CD8-positive, alpha-beta memory T cell (primary cell): ENCODE results near the gene CPSF3. TPM values are rescaled to one million over a fixed set of nuclear protein-coding genes. Genes with fewer than 3 reads are reported as not detected.

ENCODE experiments used
- CTCF ChIA-PET: fragments of 350-600 bp; sonication (Branson Sonifier 250); formaldehyde crosslinking; loops from one replicate; lab custom pipeline; 2021; ENCODE audit warnings: antibody characterized with exemption; lab: Charles Lee
- POLR2A ChIA-PET: fragments of 350-600 bp; sonication (Branson Sonifier 250); formaldehyde crosslinking; loops from one replicate; lab custom pipeline; 2021; ENCODE audit warnings: antibody characterized with exemption; lab: Charles Lee
- DNase-seq, 5 donors: peaks; one replicate each; pipeline versions ENCODE4 v3.0.0 to v3.0.0-alpha.2; 2020 to 2022; ENCODE audit warnings: mixed read lengths in 1 of 5
- H3K27ac ChIP-seq: one replicate; pipeline ENCODE4 v1.7.0; 2013; ENCODE audit warnings: low read depth, mild to moderate bottlenecking, low read length, moderate library complexity
- H3K27me3 ChIP-seq: 2 replicates; pipeline ENCODE4 v1.7.0; 2013; ENCODE audit warnings: low read length, mild to moderate bottlenecking; ENCODE audit not compliant: insufficient read depth, poor library complexity, severe bottlenecking
- H3K36me3 ChIP-seq: 2 replicates; pipeline ENCODE4 v1.7.0; 2013; ENCODE audit warnings: mild to moderate bottlenecking, low read length, moderate library complexity; ENCODE audit not compliant: insufficient read depth
- H3K4me1 ChIP-seq: 2 replicates; pipeline ENCODE4 v1.7.0; 2013; ENCODE audit warnings: mild to moderate bottlenecking, low read length, moderate library complexity; ENCODE audit not compliant: insufficient read depth
- H3K4me3 ChIP-seq: 2 replicates; pipeline ENCODE4 v1.7.0; 2013; ENCODE audit warnings: mild to moderate bottlenecking, low read length
- H3K9me3 ChIP-seq: 2 replicates; pipeline ENCODE4 v1.7.0; 2013; ENCODE audit warnings: mild to moderate bottlenecking, low read length
- H3K27ac Mint-ChIP-seq, 8 donors: one replicate each; pipeline ENCODE4 v1.8.0; 2020 to 2021; ENCODE audit warnings: mixed read lengths in 8 of 8, mild to moderate bottlenecking in 6 of 8, inconsistent platforms in 3 of 8, moderate library complexity in 3 of 8
- H3K27me3 Mint-ChIP-seq, 2 donors: one replicate each; pipeline ENCODE4 v1.8.0; 2020 to 2021; ENCODE audit warnings: mixed read lengths in 2 of 2, mild to moderate bottlenecking in 1 of 2, moderate library complexity in 1 of 2
- H3K36me3 Mint-ChIP-seq, 3 donors: one replicate each; pipeline ENCODE4 v1.8.0; 2020 to 2021; ENCODE audit warnings: mixed read lengths in 3 of 3, inconsistent platforms in 1 of 3, mild to moderate bottlenecking in 1 of 3
- H3K4me1 Mint-ChIP-seq, 3 donors: one replicate each; pipeline ENCODE4 v1.8.0; 2020 to 2021; ENCODE audit warnings: mixed read lengths in 3 of 3, inconsistent platforms in 1 of 3, mild to moderate bottlenecking in 1 of 3
- H3K4me3 Mint-ChIP-seq, 7 donors: one replicate each; pipeline ENCODE4 v1.8.0; 2020 to 2021; ENCODE audit warnings: mixed read lengths in 7 of 7, mild to moderate bottlenecking in 6 of 7, moderate library complexity in 4 of 7, inconsistent platforms in 2 of 7
- H3K9me3 Mint-ChIP-seq, 5 donors: one replicate each; pipeline ENCODE4 v1.8.0; 2020 to 2022; ENCODE audit warnings: mixed read lengths in 5 of 5, mild to moderate bottlenecking in 3 of 5, moderate library complexity in 2 of 5, inconsistent platforms in 1 of 5
- polyA plus RNA-seq: library from polyadenylated mRNA; unstranded; fragments of 300-500 nt; fragmentation: Illumina TruSeq; gene quantifications from one replicate; pipeline ENCODE4 v1.2.3, GENCODE V29; 2021
- total RNA-seq, 2 experiments: library from RNA; stranded (reverse); gene quantifications; one replicate each; pipeline ENCODE4 v1.2.3, GENCODE V29; 2021

The CPSF3 gene
- total and polyA plus RNA-seq, 3 experiments from 2014 or later, result 28.6 to 83.9 (median 79.0) TPM

DNA sequence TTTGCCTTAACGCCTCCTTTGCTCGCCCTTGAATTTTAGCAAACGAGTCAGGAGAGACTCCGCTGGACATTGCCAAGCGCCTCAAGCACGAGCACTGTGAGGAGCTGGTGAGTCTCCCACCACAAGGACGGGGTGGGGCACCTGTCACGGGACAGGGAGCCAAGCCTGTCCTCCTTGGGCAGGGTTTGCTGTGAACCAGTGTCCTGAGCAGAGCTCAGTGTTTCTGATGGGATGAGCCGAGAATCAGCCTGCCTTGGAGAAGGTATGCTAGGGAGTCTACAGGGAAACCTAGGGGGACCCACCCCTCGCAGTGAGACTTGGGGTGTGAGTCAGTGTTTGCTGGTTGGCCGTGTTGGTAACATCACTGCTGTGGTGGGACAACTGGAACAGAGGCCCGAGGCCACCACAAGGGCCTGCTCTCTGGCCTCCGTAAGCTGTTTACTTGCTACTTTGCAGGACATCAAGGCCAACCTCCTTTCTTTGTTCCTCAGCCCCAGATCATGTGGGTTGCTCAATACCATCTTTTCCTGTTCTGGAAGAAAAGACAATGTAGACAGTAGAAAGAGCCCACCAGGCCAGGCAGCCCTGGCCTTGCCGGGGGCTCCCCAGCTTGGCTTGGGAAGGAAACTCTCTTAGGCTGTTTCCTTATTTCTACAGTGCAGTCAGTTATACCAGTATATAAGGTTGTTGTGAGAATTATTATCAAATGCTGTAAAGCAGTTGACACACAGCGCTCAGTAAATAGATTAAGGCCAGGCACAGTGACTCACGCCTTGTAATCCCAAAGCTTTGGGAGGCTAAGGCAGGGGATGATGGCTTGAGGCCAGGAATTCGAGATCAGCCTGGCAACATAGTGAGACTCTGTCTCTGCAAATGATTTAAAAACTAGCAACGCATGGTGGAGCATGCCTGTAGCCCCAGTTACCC, 42.5 kb upstream of the CPSF3 start:
- POLR2A ChIA-PET, result no interaction called here
- Mint-ChIP-seq H3K36me3 (no peaks in the 10 kb centered on the region), H3K4me3 (no peak overlapping the region), H3K27ac (no peak overlapping the region), H3K9me3 (no peaks in the 10 kb centered on the region), H3K4me1 (no peaks in the 10 kb centered on the region), H3K27me3 (peaks cover 8 to 23% of the 10 kb centered on the region in 2 donors)
- Histone ChIP-seq H3K27ac (no peak overlapping the region), H3K9me3 (no peaks in the 10 kb centered on the region), H3K4me3 (no peak overlapping the region), H3K27me3 (no peaks in the 10 kb centered on the region), H3K4me1 (no peaks in the 10 kb centered on the region), H3K36me3 (no peaks in the 10 kb centered on the region)
- no peak for DNase-seq
- CTCF ChIA-PET, result no interaction called here

DNA sequence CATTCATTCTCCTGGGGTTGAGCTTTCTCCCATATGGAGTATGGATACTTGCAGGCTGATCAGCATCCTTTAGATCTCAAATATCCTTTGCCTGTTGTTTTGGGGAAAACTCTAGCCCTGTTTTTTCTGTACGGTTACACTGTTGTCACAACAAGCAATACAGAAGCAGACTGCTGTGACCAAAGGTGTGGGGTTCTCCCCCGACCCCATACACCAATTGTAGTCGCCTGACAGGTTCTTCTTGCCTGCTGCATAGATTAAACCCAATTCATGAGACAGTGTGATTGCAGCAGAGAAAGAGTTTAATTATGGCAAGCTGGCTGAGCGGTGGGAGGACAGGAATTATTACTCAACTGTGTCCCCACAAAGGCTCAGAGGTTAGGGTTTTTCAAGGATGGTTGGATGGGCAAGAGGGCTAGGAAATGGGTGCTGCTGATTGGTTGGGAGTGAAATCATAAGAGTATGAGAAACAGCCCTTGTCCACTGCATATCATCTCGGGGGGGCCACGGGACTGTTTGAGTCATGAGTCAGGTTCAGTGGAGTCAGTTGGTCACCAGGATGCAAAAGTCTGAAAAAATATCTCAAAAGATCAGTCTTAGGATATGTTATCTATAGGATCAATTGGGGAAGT, 40.7 kb upstream of the CPSF3 start:
- H3K27ac Mint-ChIP-seq, result no peak overlapping the region
- CTCF ChIA-PET, result interaction anchor here (0.8 kb wide), 1 partner anchor 11 kb away, joined by 3 read pairs; no protein-coding TSS in a partner anchor

GRCh38 chr2:9384521-9384920, 38.9 kb upstream of the CPSF3 start:
- ChIA-PET CTCF (no interaction called here), POLR2A (no interaction called here)
- Mint-ChIP-seq H3K27me3 (peaks cover 2 to 4% of the 10 kb centered on the region in 2 donors), H3K9me3 (no peaks in the 10 kb centered on the region), H3K27ac (no peak overlapping the region), H3K4me3 (no peak overlapping the region), H3K36me3 (no peaks in the 10 kb centered on the region), H3K4me1 (no peaks in the 10 kb centered on the region)
- Histone ChIP-seq H3K9me3 (no peaks in the 10 kb centered on the region), H3K4me1 (no peaks in the 10 kb centered on the region), H3K27me3 (no peaks in the 10 kb centered on the region), H3K27ac (no peak overlapping the region), H3K4me3 (no peak overlapping the region), H3K36me3 (no peaks in the 10 kb centered on the region)
- no peak for DNase-seq

More for the DNA sequence above, 40.7 kb upstream of the CPSF3 start:
- Histone ChIP-seq H3K27me3 (no peaks in the 10 kb centered on the region), H3K9me3 (no peaks in the 10 kb centered on the region), H3K36me3 (no peaks in the 10 kb centered on the region), H3K4me1 (no peaks in the 10 kb centered on the region), H3K4me3 (no peak overlapping the region), H3K27ac (no peak overlapping the region)
- Mint-ChIP-seq H3K4me1 (no peaks in the 10 kb centered on the region), H3K27me3 (peaks cover 2 to 10% of the 10 kb centered on the region in 2 donors), H3K36me3 (no peaks in the 10 kb centered on the region), H3K4me3 (no peak overlapping the region), H3K9me3 (no peaks in the 10 kb centered on the region)
- no peak for DNase-seq
- POLR2A ChIA-PET, result no interaction called here

- Mint-ChIP-seq H3K27me3 (peaks cover 2 to 4% of the 10 kb centered on the region in 2 donors), H3K27ac (no peak overlapping the region), H3K4me3 (no peak overlapping the region), H3K9me3 (no peaks in the 10 kb centered on the region), H3K4me1 (no peaks in the 10 kb centered on the region), H3K36me3 (no peaks in the 10 kb centered on the region)
- Histone ChIP-seq H3K4me1 (no peaks in the 10 kb centered on the region), H3K27me3 (no peaks in the 10 kb centered on the region), H3K9me3 (no peaks in the 10 kb centered on the region), H3K36me3 (no peaks in the 10 kb centered on the region), H3K4me3 (no peak overlapping the region), H3K27ac (no peak overlapping the region)
- ChIA-PET POLR2A (no interaction called here), CTCF (no interaction called here)
- DNase-seq, result no peak
Measured at GRCh38 chr2:9385841-9386240, 37.6 kb upstream of the CPSF3 start.

- CTCF ChIA-PET, result no interaction called here
- no peaks in the 10 kb centered on the region for H3K9me3 ChIP-seq
- H3K36me3 ChIP-seq, result no peaks in the 10 kb centered on the region
- H3K27me3 ChIP-seq, result no peaks in the 10 kb centered on the region
- peaks cover 0 to 2% of the 10 kb centered on the region in 2 donors for H3K27me3 Mint-ChIP-seq
- no peak for DNase-seq
- H3K9me3 Mint-ChIP-seq, result no peaks in the 10 kb centered on the region
- POLR2A ChIA-PET, result no interaction called here
- H3K4me1 Mint-ChIP-seq, result no peaks in the 10 kb centered on the region
- H3K27ac Mint-ChIP-seq, result peak overlapping the region in 1 of 8 donors; percentile 41
- H3K4me1 ChIP-seq, result no peaks in the 10 kb centered on the region
- no peaks in the 10 kb centered on the region for H3K36me3 Mint-ChIP-seq
- H3K4me3 Mint-ChIP-seq, result no peak overlapping the region
- no peak overlapping the region for H3K4me3 ChIP-seq
- no peak overlapping the region for H3K27ac ChIP-seq
Measured at GRCh38 chr2:9388199-9388681, 35.2 kb upstream of the CPSF3 start.

- ChIA-PET CTCF (no interaction called here), POLR2A (no interaction called here)
- Histone ChIP-seq H3K4me3 (no peak overlapping the region), H3K27ac (no peak overlapping the region), H3K27me3 (no peaks in the 10 kb centered on the region), H3K36me3 (no peaks in the 10 kb centered on the region), H3K4me1 (no peaks in the 10 kb centered on the region), H3K9me3 (no peaks in the 10 kb centered on the region)
- H3K4me1 Mint-ChIP-seq, result no peaks in the 10 kb centered on the region
- no peak overlapping the region for H3K4me3 Mint-ChIP-seq
- H3K36me3 Mint-ChIP-seq, result no peaks in the 10 kb centered on the region
- H3K27ac Mint-ChIP-seq, result no peak overlapping the region
- H3K9me3 Mint-ChIP-seq, result no peaks in the 10 kb centered on the region
- no peak for DNase-seq
- peaks cover 0 to 2% of the 10 kb centered on the region in 2 donors for H3K27me3 Mint-ChIP-seq
Measured at GRCh38 chr2:9388950-9389911, 34.2 kb upstream of the CPSF3 start.

DNA sequence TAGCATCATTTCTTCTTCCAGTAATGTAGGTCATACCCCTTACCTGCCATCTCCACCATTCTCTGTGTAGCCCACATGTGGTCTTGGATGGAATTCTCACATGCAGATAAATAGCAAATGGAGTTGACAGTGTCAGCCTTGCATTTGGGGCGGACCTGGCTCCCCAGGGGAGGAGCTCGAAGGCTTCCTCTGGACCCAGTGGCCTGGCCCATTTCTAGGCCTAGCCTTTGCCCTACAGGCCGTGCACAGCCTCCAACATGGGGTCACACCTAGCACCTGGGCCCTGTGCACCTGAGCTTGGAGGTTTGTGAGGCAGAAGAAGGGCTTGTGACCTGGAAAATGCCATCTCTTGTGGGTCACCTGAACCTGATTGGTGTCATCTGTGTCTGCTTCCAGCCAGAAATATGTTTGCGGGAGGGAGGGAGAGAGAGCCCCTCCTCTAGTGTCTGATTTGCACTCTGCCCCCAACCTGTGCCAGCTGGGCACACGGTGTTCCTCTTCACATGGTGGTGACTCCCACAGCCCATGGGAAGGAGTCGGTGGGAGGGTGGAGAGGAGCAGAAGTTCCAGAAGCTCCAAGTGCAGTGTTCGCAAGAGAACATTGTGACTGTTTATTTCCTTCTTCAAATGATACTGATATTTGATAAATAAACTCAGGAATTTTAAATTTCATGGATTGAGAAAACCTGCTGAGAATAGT, 33.2 kb upstream of the CPSF3 start:
- peaks cover 0 to 2% of the 10 kb centered on the region in 2 donors for H3K27me3 Mint-ChIP-seq
- CTCF ChIA-PET, result no interaction called here
- H3K27me3 ChIP-seq, result no peaks in the 10 kb centered on the region
- no peaks in the 10 kb centered on the region for H3K36me3 Mint-ChIP-seq
- POLR2A ChIA-PET, result no interaction called here
- no peak overlapping the region for H3K27ac Mint-ChIP-seq
- no peaks in the 10 kb centered on the region for H3K9me3 Mint-ChIP-seq
- no peak overlapping the region for H3K4me3 Mint-ChIP-seq
- no peak overlapping the region for H3K4me3 ChIP-seq
- no peaks in the 10 kb centered on the region for H3K4me1 Mint-ChIP-seq
- H3K36me3 ChIP-seq, result no peaks in the 10 kb centered on the region
- DNase-seq, result no peak
- no peaks in the 10 kb centered on the region for H3K9me3 ChIP-seq
- no peaks in the 10 kb centered on the region for H3K4me1 ChIP-seq
- no peak overlapping the region for H3K27ac ChIP-seq
